SK-MEL-5 (cell line): ENCODE results near the gene IFI27L1. TPM values are rescaled to one million over a fixed set of nuclear protein-coding genes. Genes with fewer than 3 reads are reported as not detected.

ENCODE experiments used
- DNase-seq: peaks from one replicate; pipeline ENCODE4 v3.0.0-alpha.2; 2016; ENCODE audit warnings: low read depth, low spot score
- in situ Hi-C: cut with HindIII; loops from 2 replicates; pipeline ENCODE4 v1.10.0; 2016; ENCODE audit warnings: low sequenced_read_pairs, high pct_unique_total_duplicates, low pct_unique_long_range_greater_than_20kb
- total RNA-seq: library from RNA; depleted of rRNA; stranded (reverse); fragments of >200 nt; shearing (Covaris generic); gene quantifications from 2 replicates; pipeline ENCODE4 v1.2.3, GENCODE V29; 2014

The IFI27L1 gene
- total RNA-seq, 1 experiment from 2014 or later = 9.0 TPM

- in situ Hi-C loops = no loop called here
- no peak for DNase-seq
Measured at GRCh38 chr14:94101748-94102147, 20.6 kb downstream of the IFI27L1 start.

DNA sequence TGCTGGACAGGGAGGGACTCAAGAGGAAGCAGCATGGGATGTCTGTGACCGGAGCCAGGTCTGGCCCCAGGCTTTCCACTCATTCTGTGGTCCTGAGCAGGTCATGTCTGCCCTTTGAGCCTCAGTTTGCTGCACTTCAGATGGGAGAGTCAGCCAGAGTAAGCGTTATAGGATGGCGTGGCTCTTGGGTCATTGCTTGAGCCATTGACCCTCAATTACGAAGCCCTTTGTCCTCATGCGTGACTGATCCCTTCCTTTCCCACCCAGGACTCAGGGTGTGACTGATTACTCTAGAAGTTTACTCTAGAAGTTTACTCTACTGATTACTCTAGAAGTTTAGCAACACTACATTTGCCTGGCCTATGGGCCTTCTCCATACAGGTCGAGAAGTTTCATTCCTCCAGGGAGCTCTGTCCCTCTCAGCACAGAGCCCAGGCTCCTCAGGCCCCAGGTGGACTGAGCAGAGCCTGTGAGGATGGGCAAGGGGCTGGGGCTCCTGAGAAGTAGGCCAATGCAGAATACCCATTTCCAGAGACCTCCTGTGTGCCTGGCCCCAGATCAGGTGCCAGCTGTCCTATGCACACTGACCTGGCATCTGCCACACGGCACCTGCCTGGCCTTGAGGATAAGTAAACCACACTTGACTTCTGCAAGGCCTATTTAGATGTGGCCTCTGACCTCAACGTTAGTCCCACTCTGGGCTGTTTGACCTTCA is 21.8 kb downstream of the IFI27L1 start:
- DNase-seq = no peak
- in situ Hi-C loops = no loop called here

DNA sequence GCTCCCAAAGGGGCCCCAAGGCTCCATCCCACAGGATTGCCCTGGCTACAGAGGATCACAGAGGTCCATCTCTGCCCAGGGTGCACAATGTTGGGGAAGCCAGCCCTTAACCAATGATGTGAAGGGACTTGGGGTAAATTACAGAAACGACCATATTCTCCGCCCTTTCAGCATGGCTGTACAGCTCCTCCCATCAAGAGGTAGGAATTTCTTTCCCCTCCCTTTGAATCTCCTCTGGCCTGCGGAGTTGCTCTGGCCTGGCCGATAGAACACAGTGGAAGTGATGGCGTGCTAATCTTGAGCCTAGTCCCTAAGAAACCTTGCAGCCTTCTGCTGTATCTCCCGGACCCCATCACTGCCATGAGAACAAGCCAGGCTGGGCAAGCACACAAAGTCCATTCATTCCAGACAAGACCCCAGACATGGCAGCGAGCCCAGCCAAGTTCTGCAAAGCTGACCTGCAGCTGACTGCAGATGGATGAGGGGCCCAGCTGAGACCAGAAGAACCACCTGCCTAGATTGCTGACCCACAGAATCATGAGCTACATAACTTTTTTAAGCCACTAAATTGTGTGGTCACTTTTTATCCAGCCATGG is 22.5 kb downstream of the IFI27L1 start:
- no peak for DNase-seq
- in situ Hi-C loops = no loop called here

DNA sequence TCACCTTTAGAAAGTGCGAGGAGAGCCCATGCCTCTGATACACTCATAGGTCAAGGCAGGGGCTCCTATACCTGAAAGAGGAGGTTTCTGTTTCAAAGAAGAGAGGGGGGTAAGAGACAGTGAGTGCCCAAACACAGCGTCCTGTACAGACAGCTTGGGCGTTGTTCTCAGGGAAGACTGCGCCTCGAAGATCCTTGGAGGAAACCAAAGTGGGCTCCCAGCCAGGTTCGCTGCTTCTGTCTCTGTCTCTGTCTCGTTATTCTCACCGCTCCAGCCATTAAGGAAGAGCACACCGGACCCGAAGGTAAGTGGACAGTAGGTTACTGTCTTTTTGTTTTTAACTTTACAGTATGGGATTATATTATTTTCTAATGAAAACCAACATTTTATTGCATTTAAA is 23.6 kb downstream of the IFI27L1 start:
- in situ Hi-C loops = no loop called here

GRCh38 chr14:94109915-94110250 is 28.8 kb downstream of the IFI27L1 start:
- in situ Hi-C loops = no loop called here

More for the DNA sequence above, 23.6 kb downstream of the IFI27L1 start:
- DNase-seq = no peak

DNA sequence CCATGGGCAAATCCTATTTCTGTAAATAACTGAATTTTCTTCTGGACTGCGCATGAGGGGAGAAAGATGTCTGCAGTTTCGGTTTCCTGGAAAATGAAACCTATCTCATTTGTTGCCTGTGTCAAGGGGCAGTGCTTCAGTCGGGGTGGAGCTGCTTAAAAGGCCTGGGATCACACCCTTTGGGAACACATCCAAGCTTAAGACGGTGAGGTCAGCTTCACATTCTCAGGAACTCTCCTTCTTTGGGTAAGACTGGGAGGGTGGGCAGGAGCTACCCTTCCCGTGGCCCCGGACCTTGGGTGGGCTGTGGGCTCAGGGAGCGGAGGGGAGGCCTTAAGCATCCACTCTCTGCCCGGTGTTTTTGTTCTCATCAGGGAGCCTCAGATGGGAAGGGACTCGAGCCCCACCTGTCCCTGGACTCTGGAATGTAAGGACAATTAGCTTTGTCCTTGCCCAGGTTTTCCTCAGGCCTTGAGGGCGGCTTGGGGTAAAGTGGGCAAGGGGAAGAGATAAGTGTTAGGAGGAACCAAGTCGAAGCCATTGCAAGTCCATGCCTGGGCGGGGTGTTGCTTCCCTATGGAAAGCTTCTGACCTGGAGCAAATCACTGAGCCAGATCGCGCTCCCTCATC is 29.6 kb downstream of the IFI27L1 start, which contains the start of gene IFI27:
Gene IFI27 (plus strand): TSS at position 185 of the 630 bp plus-strand sequence.
- in situ Hi-C loops = no loop called here

More at GRCh38 chr14:94109915-94110250, 28.8 kb downstream of the IFI27L1 start:
- no peak for DNase-seq

GRCh38 chr14:94111276-94112095 is 30.4 kb downstream of the IFI27L1 start:
- in situ Hi-C loops = no loop called here
- DNase-seq = no peak

More for the DNA sequence above, 29.6 kb downstream of the IFI27L1 start, which contains the start of gene IFI27:
- DNase-seq = no peak

DNA sequence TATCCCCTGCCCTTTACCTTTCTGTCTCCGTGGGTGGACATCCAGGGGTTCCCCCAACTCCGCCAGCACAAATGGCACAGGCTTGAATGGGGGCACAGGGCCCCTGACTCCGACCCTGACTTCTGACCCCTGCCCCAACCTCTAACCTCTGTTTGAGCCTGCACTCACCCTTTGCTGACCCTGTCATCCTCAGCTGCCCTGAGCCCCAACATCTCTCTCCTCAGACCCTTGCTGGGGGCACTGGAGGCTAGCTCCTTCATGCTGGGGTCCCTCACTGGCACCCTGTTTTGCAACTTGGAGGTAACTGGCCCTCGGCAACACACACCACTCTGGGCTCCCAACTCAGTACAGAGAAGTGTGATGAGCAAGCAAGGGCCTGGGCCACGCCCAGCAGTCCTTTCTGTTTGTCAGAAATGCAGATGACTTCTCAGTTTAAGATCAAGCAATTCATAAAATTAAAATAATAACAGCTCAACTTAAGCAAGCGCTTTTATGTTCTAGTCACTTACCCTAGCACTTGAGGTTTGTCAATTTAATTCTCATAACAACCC is 31.5 kb downstream of the IFI27L1 start:
- DNase-seq = no peak
- in situ Hi-C loops = no loop called here

DNA sequence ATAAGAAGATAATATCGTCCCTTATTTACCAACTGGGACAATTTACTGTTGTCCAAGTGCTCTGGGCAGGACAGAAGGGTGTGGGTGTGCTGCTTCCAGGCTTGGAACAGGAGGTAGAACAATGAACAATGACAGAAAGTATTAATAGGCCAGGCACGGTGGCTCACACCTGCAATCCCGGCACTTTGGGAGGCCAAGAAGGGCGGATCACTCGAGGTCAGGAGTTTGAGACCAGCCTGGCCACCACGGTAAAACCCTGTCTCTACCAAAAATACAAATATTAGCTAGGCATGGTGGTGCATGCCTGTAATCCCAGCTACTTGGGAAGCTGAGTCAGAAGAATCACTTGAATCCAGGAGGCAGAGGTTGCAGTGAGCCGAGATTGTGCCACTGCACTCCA is 32.0 kb downstream of the IFI27L1 start:
- DNase-seq = no peak
- in situ Hi-C loops = no loop called here

DNA sequence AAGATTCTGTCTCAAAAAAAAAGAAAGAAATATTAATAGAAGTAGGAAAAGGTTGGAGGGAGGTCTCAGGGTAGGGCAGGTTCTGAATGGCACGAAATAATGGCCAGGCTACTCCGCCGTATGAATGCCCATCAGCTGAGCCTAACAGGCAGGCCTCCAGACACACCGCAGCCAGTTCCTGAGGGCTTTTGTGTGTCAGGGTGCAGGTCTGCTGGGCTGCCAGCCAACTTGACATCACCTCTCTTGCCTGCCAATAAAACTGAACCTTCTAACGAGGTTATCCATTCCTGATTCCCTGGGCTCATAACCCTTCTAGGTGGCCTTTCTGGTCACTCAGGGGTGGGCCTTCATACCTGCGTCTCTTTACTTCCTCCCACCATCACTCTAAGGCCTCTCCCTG is 32.4 kb downstream of the IFI27L1 start:
- in situ Hi-C loops = no loop called here
- no peak for DNase-seq

- no peak for DNase-seq
- in situ Hi-C loops = no loop called here
Measured at GRCh38 chr14:94113908-94114588, 32.9 kb downstream of the IFI27L1 start.

DNA sequence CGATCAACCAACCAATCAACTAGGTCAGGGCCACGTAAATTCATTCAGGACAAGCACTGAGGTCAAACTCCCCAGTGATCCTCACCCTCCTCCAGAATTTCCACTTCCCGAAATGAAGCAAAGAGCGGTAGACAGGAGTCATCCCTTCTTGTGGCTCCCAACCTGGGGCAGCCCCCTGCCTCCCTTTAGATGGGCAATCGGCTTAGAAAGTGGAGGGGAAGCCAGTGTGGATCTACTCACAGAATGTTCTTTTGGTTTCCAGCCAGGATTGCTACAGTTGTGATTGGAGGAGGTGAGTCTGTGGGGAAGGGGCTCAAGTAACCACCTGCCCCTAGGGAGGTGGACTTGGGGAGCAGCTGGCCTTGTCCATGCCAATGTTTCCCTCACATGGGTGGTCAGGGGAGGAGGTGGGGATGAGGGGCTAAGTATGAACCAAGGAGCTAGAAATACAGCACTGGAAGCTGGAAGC is 33.5 kb downstream of the IFI27L1 start:
- no peak for DNase-seq
- in situ Hi-C loops = no loop called here

GRCh38 chr14:94115058-94115591 is 34.0 kb downstream of the IFI27L1 start:
- DNase-seq = no peak
- in situ Hi-C loops = no loop called here

DNA sequence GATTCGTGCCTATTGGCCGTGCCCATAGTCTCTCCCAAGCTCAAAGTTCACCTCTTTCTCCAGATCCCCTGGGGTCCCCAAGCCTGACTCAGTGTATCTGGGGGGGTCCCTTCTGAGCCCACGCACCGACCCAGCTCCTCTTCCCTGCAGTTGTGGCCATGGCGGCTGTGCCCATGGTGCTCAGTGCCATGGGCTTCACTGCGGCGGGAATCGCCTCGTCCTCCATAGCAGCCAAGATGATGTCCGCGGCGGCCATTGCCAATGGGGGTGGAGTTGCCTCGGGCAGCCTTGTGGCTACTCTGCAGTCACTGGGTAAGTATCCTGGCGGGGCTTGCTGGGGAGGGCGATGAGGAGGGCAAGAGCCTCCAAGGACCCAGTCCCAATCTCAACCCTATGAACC is 34.5 kb downstream of the IFI27L1 start:
- DNase-seq = no peak
- in situ Hi-C loops = no loop called here

GRCh38 chr14:94116701-94117100 is 35.6 kb downstream of the IFI27L1 start:
- in situ Hi-C loops = no loop called here
- DNase-seq = no peak

DNA sequence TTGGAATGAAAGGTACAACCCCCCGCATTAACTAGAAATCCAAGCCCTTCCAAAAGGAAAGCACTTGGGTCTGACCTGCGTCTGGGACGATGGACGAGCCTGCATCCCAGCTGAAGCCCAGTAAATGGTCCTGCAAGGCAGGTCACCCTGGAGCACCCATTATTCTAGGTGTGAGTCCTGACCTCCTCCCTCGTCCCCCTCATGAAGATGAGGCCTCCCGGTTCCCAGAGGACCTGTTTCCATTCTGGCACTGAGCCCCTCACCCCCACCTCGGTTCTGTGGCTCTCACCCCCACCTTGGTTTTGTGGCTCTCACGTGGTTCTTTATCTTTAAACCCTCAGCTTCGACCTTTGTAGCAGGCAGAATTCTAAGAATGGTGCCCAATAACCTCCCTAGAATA is 36.7 kb downstream of the IFI27L1 start:
- in situ Hi-C loops = no loop called here
- no peak for DNase-seq

GRCh38 chr14:94119071-94119470 is 38.0 kb downstream of the IFI27L1 start:
- DNase-seq = no peak
- in situ Hi-C loops = no loop called here
